ENCODE results near the gene NRAS.

DNA sequence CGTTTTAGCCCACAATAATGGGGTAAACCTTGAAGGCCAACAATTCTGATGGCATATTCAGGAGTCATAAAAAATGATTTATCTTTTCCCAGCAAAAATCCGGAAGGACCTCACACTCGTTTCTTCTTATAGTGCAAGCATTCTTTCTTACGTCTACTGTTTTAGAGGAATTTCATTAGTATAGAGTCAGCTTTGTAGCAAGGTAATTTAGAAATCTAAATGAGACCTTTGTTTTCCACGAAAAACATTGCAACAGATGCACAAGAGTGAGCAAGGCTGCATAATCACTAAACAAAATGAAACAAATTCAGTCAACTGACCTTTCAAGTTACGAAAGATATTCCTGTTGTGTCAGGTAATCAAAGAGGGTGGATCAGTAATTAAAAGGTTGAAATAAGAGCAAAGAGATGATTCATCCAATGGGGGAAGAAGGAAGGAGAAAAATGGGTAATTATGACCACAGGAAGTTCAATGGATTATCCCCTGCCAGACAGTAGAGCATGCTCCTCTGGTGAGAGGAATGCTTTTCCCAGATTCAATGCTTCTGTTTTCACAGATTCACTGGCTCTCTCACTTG is 41.8 kb upstream of the NRAS start:
- TF ChIP-seq CTCF (IDR thresholded peaks at IDR 0.05) (no peak), POLR2A (IDR thresholded peaks at IDR 0.05) (no peak), POLR2AphosphoS5 (IDR thresholded peaks at IDR 0.05; ENCODE audit: insufficient read depth in 1 of 2, low read depth in 1 of 2) (no peak)
